Stimulated activated CD4-positive, alpha-beta T cell treated with anti-CD3 and anti-CD28 coated beads, Interleukin-12 subunit alpha, Interleukin-12 subunit beta, amount 100 ng/mL, for 48 hours (primary cell): Measurements from ENCODE around the gene FOCAD.
"Not testable (repeated sequence)": the region's sequence is repeated elsewhere in the genome, so short reads cannot be mapped to it uniquely, and the experiment has no call there.

Experiments
- DNase-seq, 3 donors: peaks; one replicate each; pipeline ENCODE4 v3.0.0-alpha.2; 2020; ENCODE audit warnings: low read depth in 2 of 3, low spot score in 1 of 3

Gene FOCAD

DNA sequence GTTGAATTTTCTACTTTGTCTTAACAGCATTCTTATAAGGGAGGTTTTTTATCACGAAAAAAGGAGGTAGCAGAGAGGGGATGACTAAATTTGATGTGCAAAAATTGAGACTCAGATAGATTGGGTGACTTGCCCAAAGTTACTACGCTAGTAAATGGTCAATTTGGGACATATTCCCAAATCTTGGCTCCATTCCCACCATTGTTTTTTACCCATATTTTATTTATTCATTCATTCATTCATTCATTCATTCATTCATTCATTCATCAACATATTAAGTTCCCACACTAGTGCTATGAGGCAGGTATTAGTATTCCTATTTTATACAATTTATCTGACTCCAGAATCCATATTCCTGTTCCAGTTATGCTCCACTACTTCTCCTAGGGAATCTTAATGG is 261.8 kb downstream of the FOCAD start:
- no peak for DNase-seq

DNA sequence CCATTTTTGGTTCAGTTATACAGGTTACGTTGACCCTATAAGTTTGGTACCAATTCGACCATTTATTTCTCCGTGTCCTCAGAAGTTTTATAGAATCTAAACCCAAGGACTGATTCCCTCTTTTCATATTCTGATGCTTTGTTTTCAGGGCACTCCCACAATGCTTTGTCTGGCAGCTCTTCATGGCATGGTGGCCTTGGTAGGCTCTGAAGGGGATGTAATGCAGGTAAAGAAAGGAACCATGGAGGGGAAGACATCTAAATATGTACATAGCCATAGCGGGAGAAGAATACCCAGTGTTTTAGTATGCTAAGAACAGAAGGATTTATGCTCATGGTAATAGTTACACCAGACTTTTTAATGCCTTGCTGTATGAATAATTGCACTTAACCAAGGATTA is 264.6 kb downstream of the FOCAD start:
- DNase-seq: no peak

DNA sequence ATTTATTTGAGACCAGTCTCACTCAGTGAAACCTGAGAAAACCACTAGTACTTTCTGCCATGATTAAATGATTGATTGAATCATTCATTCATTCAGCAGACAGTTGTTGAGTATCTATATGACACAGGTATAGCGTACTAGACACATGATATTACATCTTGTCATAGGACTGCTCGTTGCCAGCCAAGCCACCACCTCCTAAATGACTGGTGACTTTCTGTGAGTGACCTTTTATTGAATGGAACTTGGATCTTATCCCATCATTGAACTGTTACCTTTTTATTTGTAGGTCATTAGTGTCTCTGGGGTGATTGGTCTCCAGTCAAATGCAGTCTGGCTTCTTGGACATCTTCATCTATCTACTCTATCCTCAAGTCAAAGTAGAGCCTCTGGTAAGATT is 266.6 kb downstream of the FOCAD start:
- DNase-seq: no peak

DNA sequence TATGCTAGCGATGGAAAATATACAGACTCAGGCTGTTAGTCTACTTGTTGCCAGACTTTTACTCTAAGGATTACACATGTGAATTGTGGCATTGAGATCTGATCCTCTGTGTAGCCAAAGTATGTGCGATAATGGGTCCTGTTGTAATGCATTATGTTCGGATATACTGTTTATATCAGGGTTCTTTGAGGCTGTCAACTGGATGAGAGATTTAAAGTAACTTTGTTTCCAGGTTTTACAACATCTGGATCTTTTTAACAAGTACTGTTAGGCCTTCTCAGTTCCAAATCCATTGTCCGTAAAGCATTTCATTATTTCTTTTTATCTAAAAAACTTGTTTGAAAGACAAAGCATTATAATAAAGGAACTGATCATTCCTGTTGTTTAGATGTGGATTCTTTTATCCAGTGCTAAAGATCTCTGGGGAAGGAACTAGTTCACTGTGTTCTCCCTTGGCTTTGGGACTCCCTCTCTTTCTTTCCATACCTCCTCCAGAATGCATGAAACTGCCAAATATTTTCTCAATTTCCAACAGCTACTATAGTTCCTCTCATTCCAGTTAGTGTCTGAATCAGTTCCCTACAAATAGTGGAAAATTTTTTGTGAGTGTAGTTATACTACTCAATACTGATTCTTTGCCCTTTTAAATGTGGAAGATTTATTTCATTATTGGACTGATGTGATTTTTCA is 278.6 kb downstream of the FOCAD start:
- DNase-seq: no peak

DNA sequence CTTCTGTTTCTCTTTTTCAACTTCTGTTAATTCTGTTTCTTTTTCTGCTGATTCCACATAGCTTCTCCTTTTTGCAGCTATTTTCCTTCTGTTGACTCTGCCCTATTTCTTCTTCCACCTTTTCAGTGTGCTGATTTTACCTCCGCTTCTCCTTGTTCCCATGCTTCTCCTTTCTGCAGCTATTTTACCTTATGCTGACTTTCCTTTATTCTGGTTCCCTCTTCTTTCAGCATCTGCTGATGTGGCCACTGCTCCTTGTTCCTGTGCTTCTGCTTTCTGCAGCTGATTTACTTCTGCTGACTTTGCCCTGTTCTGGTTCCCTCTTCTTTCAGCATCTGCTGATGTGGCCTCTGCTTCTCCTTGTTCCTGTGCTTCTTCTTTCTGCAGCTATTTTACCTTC is 288.6 kb downstream of the FOCAD start:
- no peak for DNase-seq

DNA sequence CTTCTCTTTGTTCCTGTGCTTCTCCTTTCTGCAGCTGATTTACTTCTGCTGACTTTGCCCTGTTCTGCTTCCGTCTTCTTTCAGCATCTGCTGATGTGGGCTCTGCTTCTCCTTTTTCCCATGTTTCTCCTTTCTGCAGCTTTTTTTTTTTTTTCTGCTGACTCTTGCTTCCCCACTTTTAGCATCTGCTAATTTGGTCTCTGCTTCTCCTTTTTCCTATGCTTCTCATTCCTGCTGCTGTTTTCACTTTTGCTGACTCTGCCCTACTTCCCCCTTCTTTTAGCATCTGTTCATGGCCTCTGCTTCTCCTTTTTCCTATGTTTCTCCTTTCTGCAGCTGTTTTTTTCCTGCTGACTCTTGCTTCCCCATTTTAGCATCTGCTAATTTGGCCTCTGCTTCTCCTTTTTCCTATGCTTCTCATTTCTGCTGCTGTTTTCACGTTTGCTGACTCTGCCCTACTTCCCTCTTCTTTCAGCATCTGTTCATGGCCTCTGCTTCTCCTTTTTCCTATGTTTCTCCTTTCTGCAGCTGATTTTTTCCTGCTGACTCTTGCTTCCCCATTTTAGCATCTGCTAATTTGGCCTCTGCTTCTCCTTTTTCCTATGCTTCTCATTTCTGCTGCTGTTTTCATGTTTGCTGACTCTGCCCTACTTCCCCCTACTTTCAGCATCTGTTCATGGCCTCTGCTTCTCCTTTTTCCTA is 289.3 kb downstream of the FOCAD start:
- not testable (repeated sequence) for DNase-seq

DNA sequence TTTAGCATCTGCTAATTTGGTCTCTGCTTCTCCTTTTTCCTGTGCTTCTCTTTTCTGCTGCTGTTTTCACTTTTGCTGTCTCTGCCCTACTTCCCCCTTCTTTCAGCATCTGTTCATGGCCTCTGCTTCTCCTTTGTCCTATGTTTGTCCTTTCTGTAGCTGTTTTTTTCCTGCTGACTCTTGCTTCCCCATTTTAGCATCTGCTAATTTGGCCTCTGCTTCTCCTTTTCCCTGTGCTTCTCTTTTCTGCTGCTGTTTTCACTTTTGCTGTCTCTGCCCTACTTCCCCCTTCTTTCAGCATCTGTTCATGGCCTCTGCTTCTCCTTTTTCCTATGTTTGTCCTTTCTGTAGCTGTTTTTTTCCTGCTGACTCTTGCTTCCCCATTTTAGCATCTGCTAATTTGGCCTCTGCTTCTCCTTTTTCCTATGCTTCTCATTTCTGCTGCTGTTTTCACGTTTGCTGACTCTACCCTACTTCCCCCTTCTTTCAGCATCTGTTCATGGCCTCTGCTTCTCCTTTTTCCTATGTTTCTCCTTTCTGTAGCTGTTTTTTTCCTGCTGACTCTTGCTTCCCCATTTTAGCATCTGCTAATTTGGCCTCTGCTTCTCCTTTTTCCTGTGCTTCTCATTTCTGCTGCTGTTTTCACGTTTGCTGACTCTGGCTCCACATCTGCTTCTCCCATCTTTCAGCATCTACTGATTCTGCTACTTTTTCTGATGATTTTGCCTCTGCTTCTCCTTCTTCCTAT is 290.3 kb downstream of the FOCAD start:
- not testable (repeated sequence) for DNase-seq

DNA sequence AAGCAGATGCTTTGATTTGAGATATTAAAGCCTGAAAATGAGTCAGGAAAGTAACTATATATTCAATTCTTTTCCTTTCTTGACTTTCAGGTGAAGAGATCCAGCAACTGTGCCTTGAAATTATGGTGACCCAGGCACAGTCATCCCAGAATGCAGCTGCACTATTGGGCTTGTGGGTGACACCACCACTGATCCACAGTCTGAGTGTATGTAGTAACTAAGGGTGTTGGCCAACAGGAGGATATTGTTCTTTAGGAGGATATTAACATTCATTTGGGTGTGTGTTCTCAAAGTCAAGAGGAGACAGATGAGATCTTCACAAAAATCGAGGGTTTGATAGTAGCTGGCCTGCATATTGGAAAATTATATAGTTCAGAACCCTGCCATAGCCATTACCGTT is 294.2 kb downstream of the FOCAD start:
- no peak for DNase-seq

DNA sequence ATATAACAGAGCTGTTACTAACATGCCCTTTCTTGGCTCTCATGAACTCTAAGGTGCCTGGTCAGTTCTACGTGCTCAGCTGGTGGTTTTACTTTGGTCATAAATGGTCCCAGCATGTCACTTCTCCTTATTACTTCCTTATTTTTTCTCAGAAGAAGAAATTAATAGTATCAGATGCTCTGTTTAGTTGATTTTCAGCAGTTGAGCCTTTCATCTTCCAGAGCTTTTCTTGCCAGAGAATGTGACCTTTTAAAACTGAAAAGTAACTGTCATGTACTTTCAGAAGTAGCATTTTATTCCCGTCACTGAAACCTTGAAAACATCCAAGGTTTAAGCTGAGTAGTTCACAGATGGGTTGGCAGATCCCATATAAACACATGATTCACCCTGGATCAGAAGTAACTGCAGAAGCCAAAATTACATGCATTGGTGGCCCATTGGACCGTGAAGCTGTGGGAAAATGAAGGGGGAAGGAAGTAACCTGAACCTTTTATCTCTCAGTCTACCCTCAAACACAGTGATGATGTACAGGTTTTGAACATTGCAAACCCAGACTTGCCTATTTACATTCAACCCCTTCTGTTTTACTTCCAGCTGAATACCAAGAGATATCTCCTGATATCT is 296.9 kb downstream of the FOCAD start:
- no peak for DNase-seq

DNA sequence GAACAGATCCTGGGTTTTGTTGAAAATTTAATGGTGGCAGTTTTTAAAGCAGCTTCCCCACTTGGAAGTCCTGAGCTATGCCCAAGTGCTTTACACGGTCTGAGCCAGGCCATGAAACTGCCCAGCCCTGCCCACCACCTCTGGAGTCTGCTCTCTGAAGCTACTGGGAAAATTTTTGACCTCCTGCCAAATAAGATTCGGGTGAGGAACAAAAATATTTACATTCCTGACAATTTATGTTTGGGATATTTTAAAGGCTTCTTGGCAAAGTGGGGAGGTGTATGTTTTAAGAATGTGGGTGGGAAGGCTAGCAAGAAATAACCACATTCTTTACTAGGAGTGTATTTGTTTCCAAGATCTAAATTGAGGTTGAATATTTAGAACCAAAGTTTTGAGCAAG is 297.4 kb downstream of the FOCAD start:
- DNase-seq: no peak

DNA sequence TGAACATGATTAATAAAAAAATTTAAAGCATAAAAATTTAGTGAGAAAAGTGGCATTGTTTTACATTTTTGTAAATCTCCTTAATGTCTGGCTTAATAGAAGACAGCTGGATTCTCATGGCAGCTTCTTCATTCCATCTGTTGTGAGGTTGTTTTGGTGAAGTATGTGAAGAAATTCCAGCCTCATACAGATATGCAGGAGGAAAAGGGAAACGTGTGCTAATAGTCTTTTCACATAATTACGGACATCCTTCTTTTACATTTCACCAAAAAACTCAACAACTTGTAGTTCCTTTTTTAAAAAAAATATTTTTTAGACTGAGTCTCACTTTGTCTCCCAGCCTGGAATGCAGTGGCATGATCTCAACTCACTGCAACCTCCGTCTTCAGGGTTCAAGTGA is 300.4 kb downstream of the FOCAD start:
- no peak for DNase-seq

DNA sequence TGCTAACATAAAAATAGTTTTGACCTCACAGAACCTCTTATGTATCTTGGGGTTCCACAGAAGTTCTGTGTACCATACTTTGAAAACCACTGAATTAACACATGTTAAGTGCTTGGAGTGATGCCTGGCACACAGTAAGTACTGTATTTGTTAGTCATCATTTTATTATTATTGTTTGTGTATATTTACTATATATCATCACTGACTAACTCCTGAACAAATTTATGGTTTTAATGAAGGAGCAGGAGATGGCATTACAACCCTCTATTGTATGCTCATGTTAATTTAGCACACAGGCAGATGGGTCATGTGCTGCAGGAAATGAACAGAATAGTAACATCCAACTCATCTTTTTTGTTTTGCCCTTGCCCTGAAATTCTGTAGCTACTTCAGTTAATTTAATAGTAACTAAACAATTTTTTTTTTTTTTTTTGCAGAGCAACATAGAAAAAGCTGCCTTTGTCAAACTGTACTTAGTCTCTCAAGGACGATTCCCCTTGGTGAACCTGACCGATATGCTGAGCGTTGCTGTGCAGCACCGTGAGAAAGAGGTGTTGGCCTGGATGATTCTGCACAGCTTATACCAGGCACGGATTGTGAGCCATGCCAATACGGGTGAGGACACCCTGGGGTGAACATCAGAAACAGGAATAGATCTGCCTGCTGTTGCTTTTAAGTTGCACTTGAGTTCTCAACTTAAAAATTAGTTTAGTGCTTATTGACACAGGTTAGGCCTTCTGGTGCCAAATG is 302.0 kb downstream of the FOCAD start:
- no peak for DNase-seq

DNA sequence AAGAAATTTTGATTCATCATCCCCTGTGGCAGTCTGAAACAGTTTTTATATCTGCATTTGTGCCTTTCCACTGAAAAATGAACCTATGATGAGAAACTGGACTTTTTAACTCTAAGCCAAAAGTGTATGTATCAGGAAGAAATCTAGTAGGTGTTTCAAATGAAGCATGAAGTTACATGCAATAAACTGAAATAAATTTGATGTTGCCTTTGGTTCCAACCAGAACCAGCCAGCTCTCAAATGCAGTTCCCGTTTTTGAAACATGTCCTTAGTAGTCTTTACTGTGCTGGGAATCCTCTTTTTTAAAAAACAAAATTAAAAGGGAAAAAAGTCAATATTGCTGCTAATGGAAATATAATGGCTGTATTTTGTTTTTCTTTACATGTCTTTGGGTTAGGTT is 303.5 kb downstream of the FOCAD start:
- no peak for DNase-seq

DNA sequence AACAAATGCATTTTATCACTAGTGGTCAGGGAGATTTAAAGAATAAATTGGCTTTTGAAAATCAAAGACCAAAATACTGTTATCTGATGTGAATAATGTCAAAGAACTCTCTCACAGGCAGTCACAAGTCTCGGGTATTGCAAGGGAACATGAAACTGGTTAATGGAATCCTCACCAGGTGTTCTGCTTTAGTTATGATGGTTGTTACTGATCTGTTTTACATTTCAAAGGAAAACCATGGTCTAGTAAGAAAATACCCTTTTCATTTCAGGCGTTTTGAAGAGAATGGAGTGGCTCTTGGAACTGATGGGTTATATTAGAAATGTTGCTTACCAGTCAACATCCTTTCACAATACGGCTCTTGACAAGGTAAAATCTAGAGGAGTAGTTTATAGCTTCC is 304.0 kb downstream of the FOCAD start:
- DNase-seq: no peak

DNA sequence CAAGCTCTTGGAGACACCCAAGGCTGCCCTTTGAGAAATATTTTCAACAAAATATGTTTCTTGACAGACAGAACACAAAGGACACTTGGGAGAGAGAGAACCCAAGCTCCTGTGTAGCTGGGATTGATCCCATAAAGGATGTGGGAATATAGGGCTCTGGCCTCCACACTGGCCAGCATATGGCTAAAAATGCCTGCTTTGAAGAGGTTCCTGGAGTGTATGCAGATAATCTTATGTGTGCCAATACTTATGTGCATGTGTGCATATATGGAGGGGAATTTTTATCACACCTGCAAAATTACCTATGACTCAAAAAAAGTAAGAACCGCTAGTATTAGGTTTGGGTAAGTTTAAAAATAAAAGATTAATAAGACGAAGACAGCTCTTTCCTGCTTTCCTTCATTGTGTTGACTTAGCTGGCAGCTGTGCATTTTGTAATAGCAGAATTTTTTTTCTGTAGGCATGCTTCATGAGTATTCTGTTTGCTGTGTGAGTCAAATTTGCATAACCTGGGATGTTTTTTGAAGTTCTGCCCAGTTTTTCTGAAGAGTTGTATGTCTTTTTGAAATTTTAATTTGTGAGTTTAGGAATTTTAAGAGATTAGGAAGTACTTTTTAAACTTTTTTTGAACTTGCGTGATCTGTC is 304.7 kb downstream of the FOCAD start:
- no peak for DNase-seq

DNA sequence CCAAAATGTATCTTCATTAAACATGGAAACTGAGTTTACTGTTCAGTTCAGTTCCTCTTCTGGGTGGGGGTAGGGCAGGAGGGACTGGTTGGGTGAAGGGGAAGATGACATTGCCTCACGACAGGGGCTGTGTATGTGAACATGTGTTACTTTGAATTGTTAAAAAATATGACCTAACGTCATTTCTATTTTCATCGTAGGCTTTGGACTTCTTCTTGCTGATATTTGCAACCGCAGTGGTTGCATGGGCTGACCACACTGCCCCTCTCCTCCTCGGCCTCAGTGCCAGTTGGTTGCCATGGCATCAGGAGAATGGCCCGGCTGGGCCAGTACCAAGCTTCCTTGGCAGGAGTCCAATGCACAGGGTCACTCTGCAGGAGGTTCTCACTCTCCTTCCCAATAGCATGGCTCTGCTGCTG is 305.9 kb downstream of the FOCAD start:
- DNase-seq: no peak

DNA sequence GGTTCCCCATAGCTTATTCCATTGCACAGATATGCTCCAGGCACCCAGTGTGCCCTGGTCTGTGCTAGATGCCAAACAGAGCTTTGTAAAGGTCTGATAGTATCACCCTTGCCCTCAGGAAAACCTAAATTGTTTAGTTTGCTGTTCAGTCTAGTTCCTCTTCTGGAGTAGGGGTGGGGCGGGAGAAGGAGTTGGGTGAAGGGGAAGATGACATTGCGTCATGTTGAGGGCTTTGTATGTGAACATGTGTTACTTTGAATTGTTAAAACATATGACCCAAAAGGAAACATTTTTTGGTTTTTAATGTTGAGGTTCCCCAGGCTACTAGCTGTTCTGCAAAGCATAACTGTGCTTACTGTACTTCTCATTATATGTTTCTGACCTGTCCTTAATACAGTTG is 306.8 kb downstream of the FOCAD start:
- no peak for DNase-seq

DNA sequence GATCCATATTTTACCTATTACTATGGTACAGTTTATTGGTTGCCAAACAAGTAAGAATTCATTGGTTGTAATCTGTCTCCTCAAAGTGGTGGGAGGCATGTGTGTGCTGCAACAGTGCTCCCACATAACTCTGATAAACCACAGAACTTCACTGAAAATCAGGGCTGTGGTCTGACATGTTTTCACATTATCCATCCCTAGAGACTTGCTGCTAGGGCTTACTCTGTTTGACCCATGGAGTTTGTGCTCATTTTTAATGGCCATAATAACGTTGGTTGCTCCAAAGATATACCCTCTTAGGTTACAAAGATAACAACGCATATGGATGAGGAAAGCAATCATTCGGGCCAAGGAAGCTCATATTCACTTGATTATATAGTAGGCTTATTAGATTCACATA is 310.4 kb downstream of the FOCAD start:
- DNase-seq: no peak

DNA sequence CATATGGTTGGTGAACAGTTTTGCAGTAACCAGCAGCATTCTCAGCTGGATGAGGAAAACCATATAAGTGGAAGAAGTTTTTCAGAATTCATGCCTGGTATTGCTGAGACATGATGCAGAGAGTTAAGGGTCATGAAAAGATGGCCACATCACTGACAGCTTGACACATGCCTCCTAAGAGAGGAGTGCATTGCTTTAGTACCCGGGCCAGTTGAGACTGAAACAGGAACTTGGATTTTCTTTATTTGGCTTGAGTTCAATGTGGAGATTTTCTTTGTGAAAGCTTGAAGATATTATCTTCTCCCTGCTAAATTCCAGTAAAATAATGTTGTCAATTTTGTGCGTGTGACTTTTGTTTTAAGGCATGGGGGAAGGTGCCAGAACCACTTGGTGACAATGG is 311.6 kb downstream of the FOCAD start:
- no peak for DNase-seq

DNA sequence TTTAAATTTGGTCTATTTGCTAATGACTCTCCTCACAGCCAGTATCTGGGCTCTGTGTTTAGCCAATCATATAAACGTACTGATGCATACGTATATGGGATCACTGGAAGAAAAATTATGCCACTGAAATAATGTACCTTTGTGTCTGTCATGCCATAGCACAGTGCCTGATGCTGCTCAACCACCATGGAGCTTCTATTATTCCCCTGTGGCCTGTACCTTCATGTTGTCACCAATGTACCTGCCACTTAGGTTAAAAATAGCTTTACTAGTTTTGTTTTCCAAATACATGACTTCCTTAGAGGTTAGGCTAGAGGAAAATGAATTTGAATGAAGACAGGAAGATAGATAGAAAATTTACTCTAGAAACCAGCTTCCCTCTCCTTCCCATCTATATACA is 312.8 kb downstream of the FOCAD start:
- no peak for DNase-seq
